RPMI8226 (cell line): ENCODE measurements around the gene KCNK10.
A peak's percentile ranks its signal among the peaks of the same experiment; 100 is the strongest.

Experiments used
- DNase-seq: peaks from one replicate; pipeline ENCODE4 v3.0.0-alpha.2; 2015

The KCNK10 gene

DNA sequence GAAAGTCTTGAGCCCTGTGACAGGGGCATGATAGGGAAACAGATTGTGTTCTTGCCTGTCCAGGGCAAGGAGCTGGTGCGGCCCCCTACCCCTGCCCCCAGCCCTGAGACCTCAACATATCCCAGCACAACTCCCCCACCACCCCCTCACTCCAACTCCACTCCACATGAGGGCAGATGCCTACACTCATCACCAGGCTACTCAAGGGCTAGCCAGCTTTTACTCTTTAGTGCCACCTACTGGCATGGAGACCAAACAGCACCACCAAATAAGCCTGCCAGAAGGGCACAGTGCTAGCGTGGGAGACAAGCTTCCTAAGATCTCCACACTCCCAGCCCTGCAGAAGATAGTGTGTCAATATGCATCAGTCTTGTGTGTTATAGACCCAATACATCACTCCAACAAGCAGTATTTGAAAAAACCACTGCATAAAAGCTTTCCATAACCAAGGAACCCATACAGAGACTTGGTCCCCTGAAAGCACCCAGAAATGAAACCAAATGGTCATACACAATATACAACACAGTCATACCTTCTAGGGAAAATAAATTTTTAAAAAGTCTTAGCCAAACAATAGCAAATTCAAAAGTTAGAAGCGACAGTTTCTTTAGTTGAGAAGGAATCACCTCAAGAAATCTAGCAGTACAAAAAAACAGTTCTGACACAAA, 154.4 kb downstream of the KCNK10 start:
- peak; percentile 39 for DNase-seq

DNA sequence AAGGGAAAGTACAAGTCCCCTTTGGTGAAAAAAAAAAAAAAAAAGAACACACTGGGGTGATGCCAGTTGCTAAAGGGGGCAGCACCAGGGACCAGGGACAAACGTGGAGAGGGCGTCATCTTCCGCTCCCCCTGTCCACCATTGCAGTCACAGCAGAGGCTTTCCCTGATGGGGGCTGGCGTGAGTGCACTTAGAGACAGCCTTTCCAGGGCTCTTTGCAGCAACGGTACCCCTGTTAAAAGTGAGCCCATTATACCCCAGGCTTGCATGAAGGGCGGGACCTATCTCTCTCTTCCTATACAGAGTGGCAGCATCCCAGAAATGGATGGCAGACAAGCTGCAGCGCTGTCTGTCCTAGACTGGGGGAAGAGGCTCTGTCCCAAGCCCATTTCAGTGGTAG, 155.0 kb downstream of the KCNK10 start:
- no peak for DNase-seq

DNA sequence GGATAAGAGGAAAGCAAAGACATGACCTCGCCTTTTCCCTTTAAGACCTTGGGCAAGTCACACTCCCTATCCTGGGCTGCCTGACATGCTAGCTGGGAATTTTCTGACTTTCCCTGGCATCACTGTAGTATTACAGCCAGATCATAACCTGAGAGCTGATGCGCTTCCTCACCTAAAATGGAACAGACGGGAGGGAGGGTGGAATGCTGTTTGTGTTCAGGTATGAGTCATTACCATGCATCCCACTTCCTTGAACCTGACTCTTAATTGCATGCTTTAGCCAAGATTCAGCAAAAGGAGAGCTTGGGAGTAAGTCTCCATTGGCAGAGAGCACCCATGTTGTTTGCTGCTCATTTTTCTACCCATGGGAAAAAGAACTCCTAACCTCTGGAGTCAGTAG, 156.5 kb downstream of the KCNK10 start:
- DNase-seq, result no peak

DNA sequence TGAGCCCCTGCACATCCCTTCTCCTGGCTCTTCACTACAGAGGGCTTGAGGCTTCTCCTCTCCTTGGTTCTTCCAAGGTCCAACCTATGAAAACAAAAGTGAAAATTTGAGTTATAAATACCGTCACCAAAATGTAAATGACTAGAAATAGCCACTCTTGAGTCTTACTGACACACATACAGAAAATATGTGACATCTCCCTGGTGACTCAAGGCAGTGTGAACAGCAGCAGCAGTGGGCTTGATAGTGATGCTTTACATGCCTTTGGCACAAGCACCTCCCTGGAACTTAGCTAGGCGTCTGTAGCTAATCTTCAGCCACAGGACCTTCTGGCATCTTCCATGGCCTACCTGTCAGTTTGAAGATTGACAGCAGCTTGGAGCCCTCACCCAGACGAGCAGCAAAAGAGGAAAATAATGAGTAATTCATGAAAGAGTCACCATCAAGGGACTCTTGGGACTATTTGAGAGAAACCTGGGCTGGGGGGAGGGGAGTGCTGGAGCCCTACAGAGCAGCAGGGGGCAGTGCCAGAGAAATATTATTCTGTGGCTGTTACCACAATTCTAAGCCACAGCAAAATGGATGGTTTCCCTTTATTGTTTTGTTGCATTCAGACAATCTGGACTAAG, 158.0 kb downstream of the KCNK10 start:
- no peak for DNase-seq

DNA sequence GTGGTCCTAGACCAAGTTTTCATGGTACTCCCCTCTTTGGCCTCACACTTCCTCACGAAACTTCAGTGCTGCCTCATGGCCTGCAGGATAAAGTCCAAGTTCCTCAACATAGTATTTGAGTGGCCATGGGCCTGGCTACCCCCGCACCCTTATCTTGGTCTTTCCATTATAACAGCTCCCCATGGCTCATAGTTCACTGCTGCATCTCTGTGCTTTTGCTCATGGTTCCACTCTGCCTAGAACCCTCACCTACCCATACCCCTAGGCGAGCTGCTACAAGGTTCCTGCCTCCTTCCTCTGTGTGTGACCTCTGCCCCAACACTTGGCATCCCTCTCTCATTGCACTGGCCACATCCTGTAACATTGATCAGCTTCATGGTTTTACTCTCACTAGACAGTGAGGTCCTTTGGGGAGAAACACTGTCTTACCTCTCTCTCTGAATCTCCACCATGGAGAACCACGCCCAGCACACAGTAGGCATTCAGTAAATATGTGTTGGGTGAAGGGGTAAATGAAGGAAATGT, 159.3 kb downstream of the KCNK10 start:
- DNase-seq, result no peak

DNA sequence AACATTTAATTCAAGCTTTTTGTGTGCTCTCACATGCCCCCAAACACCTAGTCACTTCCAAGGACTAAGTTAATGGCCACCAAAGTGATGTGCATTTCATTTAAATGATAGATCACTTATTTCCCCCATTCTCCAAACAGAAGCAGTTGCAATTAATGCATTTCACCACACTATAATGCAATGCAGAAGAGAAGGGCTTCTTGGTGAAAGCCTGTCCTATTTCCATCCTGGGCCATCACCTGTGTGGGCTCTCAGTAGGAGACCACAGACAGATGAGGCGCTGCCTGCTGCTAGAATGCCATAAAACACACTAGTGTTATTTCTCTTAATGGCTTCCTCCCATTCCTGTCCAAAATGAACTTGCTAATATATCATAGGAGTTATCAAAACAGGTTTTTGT, 166.9 kb downstream of the KCNK10 start:
- DNase-seq, result no peak

DNA sequence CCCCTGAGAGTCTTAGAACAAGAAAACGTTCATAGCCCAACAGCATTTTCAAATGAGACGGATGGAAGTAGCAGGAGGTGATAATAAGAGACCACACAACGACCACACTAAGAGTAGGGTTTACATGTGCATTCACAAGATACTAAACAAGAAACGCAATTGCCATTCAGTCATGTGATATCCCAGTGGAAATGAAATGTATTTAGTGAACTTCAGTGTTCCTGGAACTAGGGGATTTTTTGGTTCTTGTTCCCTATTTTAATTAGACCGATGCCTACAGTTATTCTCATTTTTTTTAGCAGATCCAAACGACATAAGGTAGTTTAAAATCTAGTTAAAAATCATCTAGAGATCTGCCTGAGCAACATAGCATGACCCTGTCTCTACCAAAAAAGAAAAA, 168.1 kb downstream of the KCNK10 start:
- DNase-seq, result no peak

DNA sequence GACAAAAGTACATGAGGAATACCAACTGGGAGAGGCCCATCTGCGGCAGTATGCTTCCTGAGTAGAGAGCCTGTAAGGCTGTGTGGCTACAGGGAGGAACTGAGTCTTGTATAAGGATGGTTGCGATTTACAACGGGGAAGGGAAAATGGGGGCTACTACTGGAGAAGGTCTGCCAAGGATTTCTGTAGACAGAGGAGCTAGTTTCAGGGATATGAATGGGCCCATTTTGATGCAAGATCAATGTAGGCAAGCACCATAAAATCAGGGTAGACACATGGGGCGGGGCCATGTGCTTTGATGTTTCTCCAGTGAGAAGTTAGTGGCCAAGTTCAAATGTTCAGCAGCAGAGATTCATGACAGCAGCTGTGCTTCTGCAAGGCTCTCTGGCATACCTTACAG, 168.7 kb downstream of the KCNK10 start:
- no peak for DNase-seq

DNA sequence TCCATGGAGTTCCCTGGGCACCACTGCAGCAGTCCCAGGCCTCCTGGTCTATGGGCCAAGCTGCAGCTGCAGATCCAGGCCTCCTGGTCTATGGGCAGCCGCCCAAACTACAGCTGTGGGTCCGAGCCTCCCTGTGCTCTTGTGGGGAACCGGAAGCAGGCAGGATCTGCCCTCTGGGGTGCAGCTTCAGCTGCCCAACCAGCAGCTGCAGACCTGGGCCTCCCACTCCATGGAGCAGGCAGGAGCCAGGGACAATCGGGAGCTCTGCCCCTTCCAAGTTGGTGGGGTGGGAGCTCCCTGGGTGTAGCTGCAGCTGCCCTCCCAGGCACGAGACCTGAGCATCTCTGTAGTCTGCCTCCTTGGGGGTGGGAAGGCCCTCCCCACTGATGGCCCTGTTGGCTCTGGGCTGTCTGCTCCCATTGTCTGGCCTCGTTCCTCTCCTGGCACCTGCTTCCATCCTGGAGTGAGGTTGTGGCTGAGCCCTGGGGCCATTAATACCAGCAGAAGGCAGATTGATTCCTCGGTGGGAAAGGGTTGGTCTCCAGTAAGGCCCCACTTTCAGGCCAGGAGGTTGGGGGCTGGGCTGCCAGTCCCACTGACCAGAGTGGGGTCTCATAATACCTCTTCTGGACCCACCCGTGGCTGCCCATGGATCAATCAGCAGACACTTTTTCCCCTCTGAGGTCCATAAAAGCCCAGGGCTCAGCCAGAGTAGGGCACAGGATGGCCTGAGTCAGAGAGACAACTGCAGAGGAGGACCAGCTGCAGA, 176.0 kb downstream of the KCNK10 start:
- DNase-seq, result no peak

DNA sequence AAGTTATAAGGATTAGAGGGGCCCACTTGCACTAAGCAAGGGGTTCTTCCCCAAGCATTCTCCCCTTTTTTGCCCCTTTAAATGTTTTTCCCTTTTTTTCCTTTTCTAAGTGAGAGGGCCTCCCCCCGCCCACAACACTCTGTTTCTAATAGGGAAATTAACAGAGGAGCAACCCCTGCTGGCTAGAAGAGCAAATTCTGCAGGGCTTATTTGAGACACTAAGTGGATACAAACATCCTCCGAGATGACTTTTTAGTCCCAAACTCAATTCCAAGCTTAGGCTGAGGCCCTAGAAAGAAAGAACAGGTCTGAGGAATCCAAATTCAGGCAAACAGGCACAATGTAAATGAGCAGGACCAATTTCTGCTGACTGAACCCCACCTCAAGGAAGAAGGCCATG, 179.3 kb downstream of the KCNK10 start:
- no peak for DNase-seq

DNA sequence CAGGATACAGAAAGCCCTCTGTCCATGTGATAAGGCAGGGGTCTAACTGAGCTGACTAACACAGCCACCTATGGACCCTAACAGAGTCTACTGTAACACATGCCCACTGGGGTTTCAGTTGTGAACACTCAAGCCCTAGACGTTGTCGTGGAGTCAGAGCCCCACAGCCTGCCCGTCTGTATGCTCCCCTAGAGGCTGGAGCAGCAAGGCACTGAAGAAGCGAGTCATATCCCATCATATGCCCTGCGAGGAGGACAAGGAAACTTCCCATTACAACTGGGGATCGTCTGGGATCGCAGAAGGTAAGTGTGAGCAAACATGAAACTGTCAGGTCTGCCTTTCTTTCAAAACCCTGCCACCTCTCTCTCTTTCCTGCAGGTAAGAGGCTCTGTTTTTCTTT, 180.1 kb downstream of the KCNK10 start:
- no peak for DNase-seq

DNA sequence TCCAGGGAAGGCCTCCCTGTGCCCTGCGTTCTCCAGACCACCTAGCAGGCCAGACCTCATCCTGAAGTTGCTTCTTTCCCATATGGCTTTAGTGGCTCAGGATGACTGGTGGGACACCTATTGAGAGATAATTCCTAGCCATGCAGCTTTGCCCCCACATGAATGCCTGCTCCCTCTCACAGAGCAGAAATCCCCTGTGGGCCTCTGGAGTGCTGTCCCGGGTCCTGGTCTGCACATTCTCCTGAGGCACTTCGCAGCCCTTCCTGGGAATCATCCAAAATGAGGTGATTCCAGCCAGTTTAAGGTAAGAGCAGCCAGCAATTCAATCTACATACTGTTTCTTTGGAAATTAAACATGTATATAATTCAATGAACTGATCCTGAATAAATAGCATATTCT, 182.2 kb downstream of the KCNK10 start:
- DNase-seq, result no peak

DNA sequence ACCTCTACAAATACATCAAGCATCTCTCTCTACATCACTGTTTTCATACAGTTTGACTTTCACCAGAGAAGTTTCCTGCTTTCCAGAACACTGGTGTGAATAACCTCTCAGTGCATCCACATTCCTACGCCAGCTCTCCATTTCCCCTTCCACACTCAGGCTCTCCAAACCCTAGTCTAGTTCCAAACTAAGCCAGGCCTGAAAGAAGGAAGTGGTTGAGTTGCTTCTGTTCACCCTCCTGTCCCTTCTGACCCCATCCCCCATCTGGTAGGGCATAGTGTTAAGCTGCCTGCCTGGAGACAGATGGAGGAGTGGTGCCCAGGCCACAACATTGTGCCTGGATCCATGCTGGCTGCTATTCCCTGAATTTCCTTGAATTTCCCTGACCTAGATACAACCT, 185.7 kb downstream of the KCNK10 start:
- no peak for DNase-seq
